HepG2 (cell line): ENCODE measurements around the gene PRR27. TPM values are rescaled to one million over a fixed set of nuclear protein-coding genes. Genes with fewer than 3 reads are reported as not detected.
A peak's percentile ranks its signal among the peaks of the same experiment; 100 is the strongest.

Experiments
- ATAC-seq: fragments of 200-7000 bp; cut with Tn5 transposase; 3 replicates; pipeline ENCODE4 v1.9.1; 2020; ENCODE audit warnings: mild to moderate bottlenecking, moderate library complexity
- BruUV-seq: library from RNA; stranded (reverse); fragments of 400-500 nt; replicated peaks from 2 replicates; lab custom pipeline; 2021; lab: Mats Ljungman, UMichigan
- CTCF ChIA-PET: fragments of 300-600 bp; formaldehyde crosslinking; extraction: SDS; loops from one replicate; lab custom pipeline; 2021; ENCODE audit warnings: low total read pairs, inconsistent platforms, low intra/inter-chr PET ratio; lab: Yijun Ruan, JAX
- POLR2A ChIA-PET: fragments of 350-600 bp; sonication (Branson Sonifier 250); formaldehyde crosslinking; loops from one replicate; lab custom pipeline; 2020; ENCODE audit warnings: antibody characterized with exemption, inconsistent platforms; lab: Yijun Ruan, JAX
- DNase-seq: peaks from one replicate; pipeline ENCODE4 v3.0.0-alpha.2; 2015; ENCODE audit warnings: low spot score
- FAIRE-seq: peaks from 3 replicates; lab custom pipeline; 2011; peaks lifted over from hg19 to GRCh38; lab: Jason Lieb, UNC
- H2AFZ ChIP-seq: one replicate; pipeline ENCODE4 v1.6.1; 2011; ENCODE audit warnings: low read length, inconsistent platforms
- H3K27ac ChIP-seq: fragments of 300-600 bp; 3 replicates; pipeline ENCODE4 v1.8.0; 2011; ENCODE audit warnings: mixed run types, mild to moderate bottlenecking, mixed read lengths, low read length, inconsistent platforms; ENCODE audit not compliant: insufficient read depth; ENCODE audit errors: extremely low read length
- H3K27me3 ChIP-seq, 2 experiments: fragments of 200-600 bp in 1 of 2; 2 replicates in 1 of 2; 3 replicates in 1 of 2; pipeline versions ENCODE4 v1.6.0 to v1.8.0; 2011; ENCODE audit warnings: low read length in 2 of 2, mild to moderate bottlenecking in 2 of 2, moderate library complexity in 2 of 2, inconsistent platforms in 1 of 2; ENCODE audit not compliant: insufficient read depth in 2 of 2, control insufficient read depth in 1 of 2
- H3K36me3 ChIP-seq, 2 experiments: fragments of 200-600 bp in 1 of 2; replicated peaks in 1 of 2; 2 replicates in 1 of 2; 3 replicates in 1 of 2; pipeline versions ENCODE4 v1.5.1 to v1.8.0; 2011; ENCODE audit warnings: low read length in 2 of 2, inconsistent platforms in 1 of 2; ENCODE audit not compliant: insufficient read depth in 2 of 2, control insufficient read depth in 1 of 2
- H3K4me1 ChIP-seq: 2 replicates; pipeline ENCODE4 v1.5.1; 2012; ENCODE audit warnings: low read length, inconsistent platforms; ENCODE audit not compliant: insufficient read depth
- H3K4me2 ChIP-seq: 2 replicates; pipeline ENCODE4 v1.6.0; 2011; ENCODE audit warnings: low read depth, low read length, inconsistent platforms
- H3K4me3 ChIP-seq, 3 experiments: fragments of 200-600 bp in 1 of 3; sonication (generic), shearing (Covaris generic) in 1 of 3; replicated peaks in 1 of 3; 2 replicates each; pipeline ENCODE4 v1.5.1; 2011 to 2016; ENCODE audit warnings: low read length in 3 of 3, inconsistent platforms in 2 of 3, low read depth in 2 of 3, mild to moderate bottlenecking in 2 of 3, control low read depth in 1 of 3, mixed read lengths in 1 of 3; ENCODE audit not compliant: insufficient read depth in 1 of 3
- H3K79me2 ChIP-seq: one replicate; pipeline ENCODE4 v1.6.1; 2011; ENCODE audit warnings: low read length, inconsistent platforms; ENCODE audit not compliant: insufficient read depth
- H3K9ac ChIP-seq: 2 replicates; pipeline ENCODE4 v1.6.0; 2011; ENCODE audit warnings: mild to moderate bottlenecking, low read depth, low read length, inconsistent platforms; ENCODE audit not compliant: insufficient read depth
- H3K9me3 ChIP-seq: 2 replicates; pipeline ENCODE4 v1.5.1; 2012; ENCODE audit warnings: mild to moderate bottlenecking, low read length
- H4K20me1 ChIP-seq: 2 replicates; pipeline ENCODE4 v1.6.0; 2011; ENCODE audit warnings: inconsistent platforms, mild to moderate bottlenecking, low read length, moderate library complexity; ENCODE audit not compliant: insufficient read depth
- HNF4A ChIP-seq: sonication (generic); formaldehyde crosslinking; IDR thresholded peaks from 2 replicates; pipeline ENCODE4 v1.4.0; 2020; ENCODE audit warnings: missing genetic modification reagents
- KLF16 ChIP-seq, 2 experiments: sonication (generic) in 1 of 2; formaldehyde crosslinking in 1 of 2; IDR thresholded peaks; 2 replicates each; pipeline versions ENCODE4 v1.6.1 to v1.8.0; 2016 to 2023; ENCODE audit warnings: missing genetic modification reagents in 2 of 2, missing compliant biosample characterization in 1 of 2
- MBD4 ChIP-seq: IDR thresholded peaks from 2 replicates; pipeline ENCODE4 v1.6.1; 2012; ENCODE audit warnings: low read length, inconsistent platforms, borderline replicate concordance
- PHF8 ChIP-seq: sonication (generic); formaldehyde crosslinking; IDR thresholded peaks from 2 replicates; pipeline ENCODE4 v1.5.0; 2020; ENCODE audit warnings: missing genetic modification reagents
- POGZ ChIP-seq: sonication (generic); formaldehyde crosslinking; IDR thresholded peaks from 2 replicates; pipeline ENCODE4 v1.4.0; 2020; ENCODE audit warnings: mild to moderate bottlenecking, missing genetic modification reagents
- PRPF4 ChIP-seq: fragments of 200-400 bp; formaldehyde crosslinking; IDR thresholded peaks from 2 replicates; pipeline ENCODE4 v1.6.1; 2016; ENCODE audit warnings: low read length, low read depth; ENCODE audit not compliant: poor library complexity, severe bottlenecking
- TBX2 ChIP-seq: sonication (generic); formaldehyde crosslinking; IDR thresholded peaks from 2 replicates; pipeline ENCODE4 v1.5.0; 2020; ENCODE audit warnings: missing genetic modification reagents, mild to moderate bottlenecking, borderline replicate concordance
- ZFP82 ChIP-seq: sonication (generic); formaldehyde crosslinking; IDR thresholded peaks from 2 replicates; pipeline ENCODE4 v1.5.1; 2020; ENCODE audit warnings: mild to moderate bottlenecking, missing genetic modification reagents, borderline replicate concordance
- ZNF235 ChIP-seq: sonication (generic); formaldehyde crosslinking; IDR thresholded peaks from 2 replicates; pipeline ENCODE4 v1.8.1; 2023; ENCODE audit warnings: mild to moderate bottlenecking, missing genetic modification reagents, borderline replicate concordance
- ZNF780A ChIP-seq: sonication (generic); formaldehyde crosslinking; IDR thresholded peaks from 2 replicates; pipeline ENCODE4 v1.8.0; 2022; ENCODE audit warnings: mild to moderate bottlenecking, missing genetic modification reagents, moderate library complexity
- ZNF878 ChIP-seq: sonication (generic); formaldehyde crosslinking; IDR thresholded peaks from 2 replicates; pipeline ENCODE4 v1.8.1; 2023; ENCODE audit warnings: mild to moderate bottlenecking, missing genetic modification reagents, moderate library complexity
- WGBS: methylation state at CpG from one replicate; pipeline ENCODE4 v1.1.6; 2017; ENCODE audit warnings: low lambda C conversion rate; 5-methylcytosine and 5-hydroxymethylcytosine counted together
- in situ Hi-C: cut with HindIII; loops from 2 replicates; pipeline ENCODE4 v1.10.0; 2017; ENCODE audit warnings: low pct_unique_long_range_greater_than_20kb; ENCODE audit not compliant: extremely low pct_ligation_motif_present
- intact Hi-C: fragments of 100-400 bp; cut with micrococcal nuclease; formaldehyde crosslinking; loops from one replicate; pipeline ENCODE4 v1.10.0; 2022; ENCODE audit not compliant: unreplicated experiment
- polyA plus RNA-seq, 8 experiments: library from polyadenylated mRNA; depleted of rRNA in 3 of 8; stranded (reverse) in 7 of 8; unstranded in 1 of 8; fragments of >200 nt; fragmentation: Illumina TruSeq in 4 of 8; extraction: Trizol in 4 of 8; gene quantifications; 2 replicates each; pipeline versions ENCODE4 v1.2.1 to v1.2.3, GENCODE V29; 2011 to 2016; ENCODE audit warnings: low read depth in 4 of 8, missing spikeins in 1 of 8, mixed read lengths in 1 of 8; ENCODE audit not compliant: insufficient read depth in 1 of 8
- total RNA-seq, 5 experiments: library from RNA; depleted of rRNA; stranded (reverse); fragments of >200 nt; fragmentation: Illumina TruSeq; extraction: Trizol; gene quantifications; 2 replicates each; pipeline ENCODE4 v1.2.3, GENCODE V29; 2016; ENCODE audit warnings: low read depth in 1 of 5
- TF ChIP-seq, protein P1 (sequence below): sonication (generic); formaldehyde crosslinking; IDR thresholded peaks from 2 replicates; pipeline ENCODE4 v1.4.0; 2020; ENCODE audit warnings: missing genetic modification reagents

Gene PRR27
- total and polyA plus RNA-seq, 2 of the 13 experiments (the other 11 are each of a cell fraction or from before 2014, with no cell fraction given): not detected

- no peak for TF ChIP-seq MBD4
- TF ChIP-seq HNF4A: 0 out of 2 replicates have a peak, but pooled peaks have one; percentile 9
- no peak for TF ChIP-seq PRPF4
- TF ChIP-seq PHF8 (CRISPR knock-in tag): no peak
- TF ChIP-seq KLF16 (CRISPR knock-in tag; IDR thresholded peaks at IDR 0.05): no peak
- TF ChIP-seq TBX2 (CRISPR knock-in tag): no peak
- no peak for TF ChIP-seq ZNF235
- 0 out of 2 replicates have a peak, but pooled peaks have one; percentile 49 for TF ChIP-seq POGZ (CRISPR knock-in tag)
Observed at GRCh38 chr4:70138751-70139150, 15.3 kb upstream of the PRR27 start (continued).

DNA sequence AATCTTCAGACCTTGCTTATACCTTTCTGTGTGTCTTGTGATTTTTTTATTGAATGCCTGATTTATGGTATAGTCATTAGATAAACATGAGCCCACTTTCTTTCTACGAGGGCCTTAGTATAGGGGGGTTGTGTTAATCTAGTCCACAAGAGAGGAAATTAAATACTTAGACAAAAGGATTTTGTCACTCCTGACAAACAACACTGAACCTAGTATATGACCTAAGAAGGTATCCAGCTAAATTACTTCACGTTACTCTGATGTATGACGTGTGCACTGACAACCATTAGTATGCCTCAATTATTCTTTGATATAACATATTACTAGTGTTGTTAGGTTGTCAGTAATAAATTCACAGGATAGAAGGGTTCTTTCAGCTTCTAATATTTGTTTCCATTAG lies 2.8 kb upstream of the PRR27 start:
- DNase-seq: no peak
- Histone ChIP-seq H4K20me1 (no peaks in the 10 kb centered on the region), H3K27me3 (no peaks in the 10 kb centered on the region), H3K9me3 (no peaks in the 10 kb centered on the region), H3K27ac (no peak overlapping the region), H2AFZ (no peak overlapping the region), H3K4me3 (no peak overlapping the region), H3K9ac (no peak overlapping the region), H3K79me2 (no peaks in the 10 kb centered on the region), H3K36me3 (no peaks in the 10 kb centered on the region), H3K4me2 (no peak overlapping the region), H3K4me1 (no peaks in the 10 kb centered on the region)
- ATAC-seq: no peak
- TF ChIP-seq ZNF780A (CRISPR knock-in tag) (no peak), ZFP82 (no peak), ZNF878 (CRISPR knock-in tag) (no peak)
- TF ChIP-seq, protein P1, sequence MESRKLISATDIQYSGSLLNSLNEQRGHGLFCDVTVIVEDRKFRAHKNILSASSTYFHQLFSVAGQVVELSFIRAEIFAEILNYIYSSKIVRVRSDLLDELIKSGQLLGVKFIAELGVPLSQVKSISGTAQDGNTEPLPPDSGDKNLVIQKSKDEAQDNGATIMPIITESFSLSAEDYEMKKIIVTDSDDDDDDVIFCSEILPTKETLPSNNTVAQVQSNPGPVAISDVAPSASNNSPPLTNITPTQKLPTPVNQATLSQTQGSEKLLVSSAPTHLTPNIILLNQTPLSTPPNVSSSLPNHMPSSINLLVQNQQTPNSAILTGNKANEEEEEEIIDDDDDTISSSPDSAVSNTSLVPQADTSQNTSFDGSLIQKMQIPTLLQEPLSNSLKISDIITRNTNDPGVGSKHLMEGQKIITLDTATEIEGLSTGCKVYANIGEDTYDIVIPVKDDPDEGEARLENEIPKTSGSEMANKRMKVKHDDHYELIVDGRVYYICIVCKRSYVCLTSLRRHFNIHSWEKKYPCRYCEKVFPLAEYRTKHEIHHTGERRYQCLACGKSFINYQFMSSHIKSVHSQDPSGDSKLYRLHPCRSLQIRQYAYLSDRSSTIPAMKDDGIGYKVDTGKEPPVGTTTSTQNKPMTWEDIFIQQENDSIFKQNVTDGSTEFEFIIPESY: no peak
- intact Hi-C loops: no loop called here
- in situ Hi-C loops: no loop called here
- no TSS peak for BruUV-seq
- POLR2A ChIA-PET: no interaction called here
- FAIRE-seq: no peak
- WGBS: 89% methylated on average over 3 of the region's 3 CpGs
- CTCF ChIA-PET: no interaction called here
